Activated CD8-positive, alpha-beta T cell treated with anti-CD3 and anti-CD28 coated beads, Interleukin-2, amount 10 ng/mL, durations not matched to agents 7 days and 5 days (primary cell): Measurements from ENCODE around the gene AVPR2. TPM values are rescaled to one million over a fixed set of nuclear protein-coding genes. Genes with fewer than 3 reads are reported as not detected.
A peak's percentile ranks its signal among the peaks of the same experiment; 100 is the strongest.

ENCODE experiments used
- ATAC-seq: fragments of 150-1000 bp; cut with Tn5 transposase; one replicate; pipeline ENCODE4 v1.10.0; 2021; ENCODE audit warnings: moderate library complexity
- CTCF ChIA-PET: fragments of 350-600 bp; sonication (Branson Sonifier 250); formaldehyde crosslinking; loops from one replicate; lab custom pipeline; 2021; ENCODE audit warnings: antibody characterized with exemption; lab: Charles Lee
- POLR2A ChIA-PET: fragments of 350-600 bp; sonication (Branson Sonifier 250); formaldehyde crosslinking; loops from one replicate; lab custom pipeline; 2021; ENCODE audit warnings: antibody characterized with exemption; lab: Charles Lee
- DNase-seq: peaks from one replicate; pipeline ENCODE4 v3.0.0-alpha.2; 2020
- H3K27ac Mint-ChIP-seq: one replicate; pipeline ENCODE4 v1.8.0; 2021; ENCODE audit warnings: mild to moderate bottlenecking, mixed read lengths
- H3K27me3 Mint-ChIP-seq: one replicate; pipeline ENCODE4 v1.8.0; 2021; ENCODE audit warnings: low read depth, mixed read lengths
- H3K36me3 Mint-ChIP-seq: one replicate; pipeline ENCODE4 v1.8.0; 2021; ENCODE audit warnings: low read depth, mixed read lengths
- H3K4me1 Mint-ChIP-seq: one replicate; pipeline ENCODE4 v1.8.0; 2021; ENCODE audit warnings: low read depth, mixed read lengths
- H3K4me3 Mint-ChIP-seq: one replicate; pipeline ENCODE4 v1.8.0; 2021; ENCODE audit warnings: mild to moderate bottlenecking, mixed read lengths
- H3K9me3 Mint-ChIP-seq: one replicate; pipeline ENCODE4 v1.8.0; 2022; ENCODE audit warnings: mixed read lengths; ENCODE audit not compliant: insufficient read depth
- total RNA-seq, 2 experiments: library from RNA; stranded (reverse); gene quantifications; one replicate each; pipeline ENCODE4 v1.2.3, GENCODE V29; 2021

The AVPR2 gene
- total RNA-seq, 2 experiments from 2014 or later = not detected

- Mint-ChIP-seq H3K27me3 (no peaks in the 10 kb centered on the region), H3K4me1 (peaks cover 28% of the 10 kb centered on the region), H3K27ac (peak overlapping the region; percentile 96), H3K4me3 (peak overlapping the region; percentile 95), H3K36me3 (peaks cover 42% of the 10 kb centered on the region), H3K9me3 (no peaks in the 10 kb centered on the region)
- no peak for ATAC-seq
- CTCF ChIA-PET = interaction anchor here (0.9 to 10.6 kb wide), 7 partner anchors 11 to 45 kb away, joined by 3 to 228 read pairs (median 5); partner anchors contain the start of genes HCFC1, NAA10, RENBP and TMEM187
- POLR2A ChIA-PET = interaction anchor here (0.6 to 9.3 kb wide), 7 partner anchors 13 to 96 kb away, joined by 3 to 90 read pairs (median 5); partner anchors contain the start of genes HCFC1, RENBP and TMEM187
- peak; percentile 52 for DNase-seq
These were observed 19.8 kb downstream of the AVPR2 start for GRCh38 chrX:153924149-153924861.

DNA sequence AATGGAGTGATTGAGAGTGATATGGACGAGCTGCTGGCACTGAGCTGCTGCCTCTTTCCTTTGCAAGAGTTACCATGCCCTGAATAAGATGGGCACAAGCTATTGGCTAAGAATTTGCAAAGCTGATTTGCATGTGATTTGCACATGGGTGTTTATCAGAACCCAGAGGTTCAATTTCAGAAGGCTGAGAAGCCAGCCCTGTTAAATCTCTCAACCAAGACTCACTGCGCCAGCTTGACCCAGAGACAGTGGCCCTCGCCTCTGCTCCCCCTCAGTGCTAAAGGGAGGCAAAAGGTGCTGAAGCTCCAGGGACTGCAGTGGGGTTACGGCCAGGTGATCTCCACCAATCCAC, 20.9 kb downstream of the AVPR2 start:
- no peak for DNase-seq
- ChIA-PET POLR2A (interaction anchor here (1.0 to 9.3 kb wide), 9 partner anchors 11 to 198 kb away, joined by 3 to 90 read pairs (median 6); partner anchors contain the start of genes HCFC1, RENBP and TMEM187), CTCF (interaction anchor here (1.0 to 10.6 kb wide), 8 partner anchors 10 to 131 kb away, joined by 3 to 228 read pairs (median 6); partner anchors contain the start of genes HCFC1, IDH3G, NAA10 and RENBP)
- Mint-ChIP-seq H3K9me3 (no peaks in the 10 kb centered on the region), H3K4me1 (peaks cover 29% of the 10 kb centered on the region), H3K27me3 (no peaks in the 10 kb centered on the region), H3K36me3 (peaks cover 41% of the 10 kb centered on the region), H3K4me3 (peak overlapping the region; percentile 95), H3K27ac (peak overlapping the region; percentile 96)
- ATAC-seq = no peak

- H3K9me3 Mint-ChIP-seq = no peaks in the 10 kb centered on the region
- DNase-seq (peak; percentile 60), ATAC-seq (peak; percentile 6)
- no peaks in the 10 kb centered on the region for H3K27me3 Mint-ChIP-seq
- ChIA-PET POLR2A (interaction anchor here (0.6 to 9.3 kb wide), 16 partner anchors 11 to 199 kb away, joined by 3 to 90 read pairs (median 4); partner anchors contain the start of genes HCFC1, RENBP and TMEM187), CTCF (interaction anchor here (1.0 to 10.6 kb wide), 6 partner anchors 15 to 132 kb away, joined by 3 to 228 read pairs (median 6); partner anchors contain the start of genes HCFC1, IDH3G, RENBP and SSR4)
- H3K27ac Mint-ChIP-seq = peak within 1 kb of the TSS; percentile 98
- H3K4me3 Mint-ChIP-seq = peak within 1 kb of the TSS; percentile 95
- H3K36me3 Mint-ChIP-seq = peaks cover 47% of the 10 kb centered on the region
- H3K4me1 Mint-ChIP-seq = peaks cover 35% of the 10 kb centered on the region
These were observed 21.5 kb downstream of the AVPR2 start, which contains the start of gene ARHGAP4 for GRCh38 chrX:153925739-153926551. TSS of gene ARHGAP4 (minus strand) at chrX:153926264. CDS start at chrX:153926202, 62 bp downstream.

- CTCF ChIA-PET = interaction anchor here (0.8 to 10.6 kb wide), 3 partner anchors 22 to 447 kb away, joined by 3 to 228 read pairs (median 37); partner anchors contain the start of genes HCFC1, RENBP and TMEM187
- H3K4me1 Mint-ChIP-seq = peaks cover 39% of the 10 kb centered on the region
- no peaks in the 10 kb centered on the region for H3K27me3 Mint-ChIP-seq
- DNase-seq = no peak
- H3K9me3 Mint-ChIP-seq = no peaks in the 10 kb centered on the region
- H3K4me3 Mint-ChIP-seq = peak overlapping the region; percentile 84
- peaks cover 50% of the 10 kb centered on the region for H3K36me3 Mint-ChIP-seq
- peak; percentile 5 for ATAC-seq
- POLR2A ChIA-PET = interaction anchor here (0.6 to 9.3 kb wide), 15 partner anchors 10 to 94 kb away, joined by 3 to 90 read pairs (median 4); partner anchors contain the start of genes HCFC1, RENBP and TMEM187
- peak overlapping the region; percentile 98 for H3K27ac Mint-ChIP-seq
These were observed 22.0 kb downstream of the AVPR2 start for GRCh38 chrX:153926552-153926857.

- H3K4me3 Mint-ChIP-seq = peak overlapping the region; percentile 84
- ChIA-PET CTCF (interaction anchor here (0.8 to 10.6 kb wide), 4 partner anchors 13 to 446 kb away, joined by 3 to 228 read pairs (median 20); partner anchors contain the start of genes HCFC1, RENBP and TMEM187), POLR2A (interaction anchor here (0.6 to 9.3 kb wide), 15 partner anchors 9 to 168 kb away, joined by 3 to 90 read pairs (median 4); partner anchors contain the start of genes HCFC1, RENBP and TMEM187)
- no peaks in the 10 kb centered on the region for H3K27me3 Mint-ChIP-seq
- peak overlapping the region; percentile 98 for H3K27ac Mint-ChIP-seq
- DNase-seq (peak; percentile 87), ATAC-seq (peak; percentile 42)
- H3K4me1 Mint-ChIP-seq = peaks cover 36% of the 10 kb centered on the region
- peaks cover 51% of the 10 kb centered on the region for H3K36me3 Mint-ChIP-seq
- no peaks in the 10 kb centered on the region for H3K9me3 Mint-ChIP-seq
These were observed 22.6 kb downstream of the AVPR2 start for GRCh38 chrX:153926858-153927671.

GRCh38 chrX:153927672-153927921, 23.1 kb downstream of the AVPR2 start:
- DNase-seq = peak; percentile 44
- Mint-ChIP-seq H3K27ac (peak overlapping the region; percentile 98), H3K4me1 (peaks cover 31% of the 10 kb centered on the region), H3K4me3 (peak overlapping the region; percentile 84), H3K36me3 (peaks cover 47% of the 10 kb centered on the region), H3K9me3 (no peaks in the 10 kb centered on the region), H3K27me3 (no peaks in the 10 kb centered on the region)
- ChIA-PET CTCF (interaction anchor here (1.3 to 10.6 kb wide), 4 partner anchors 12 to 162 kb away, joined by 3 to 228 read pairs (median 20); partner anchors contain the start of genes HCFC1, RENBP and TMEM187), POLR2A (interaction anchor here (0.6 to 9.3 kb wide), 9 partner anchors 12 to 167 kb away, joined by 3 to 90 read pairs (median 5); partner anchors contain the start of genes HCFC1, RENBP and TMEM187)
- peak; percentile 1 for ATAC-seq

- peak; percentile 94 for DNase-seq
- ChIA-PET POLR2A (interaction anchor here (0.6 to 9.3 kb wide), 10 partner anchors 9 to 167 kb away, joined by 3 to 90 read pairs (median 4); partner anchors contain the start of genes HCFC1, RENBP and TMEM187), CTCF (interaction anchor here (1.0 to 10.6 kb wide), 6 partner anchors 11 to 164 kb away, joined by 3 to 228 read pairs (median 4); partner anchors contain the start of genes HCFC1, PLXNB3, RENBP and TMEM187)
- H3K4me3 Mint-ChIP-seq = peak overlapping the region; percentile 86
- ATAC-seq = peak; percentile 85
- H3K36me3 Mint-ChIP-seq = peaks cover 42% of the 10 kb centered on the region
- H3K27me3 Mint-ChIP-seq = no peaks in the 10 kb centered on the region
- no peaks in the 10 kb centered on the region for H3K9me3 Mint-ChIP-seq
- peak overlapping the region; percentile 98 for H3K27ac Mint-ChIP-seq
- peaks cover 28% of the 10 kb centered on the region for H3K4me1 Mint-ChIP-seq
These were observed 23.7 kb downstream of the AVPR2 start for GRCh38 chrX:153927922-153928760.

GRCh38 chrX:153928846-153929245, 24.4 kb downstream of the AVPR2 start:
- Mint-ChIP-seq H3K36me3 (peaks cover 36% of the 10 kb centered on the region), H3K27me3 (no peaks in the 10 kb centered on the region), H3K4me3 (peak overlapping the region; percentile 86), H3K4me1 (peaks cover 28% of the 10 kb centered on the region), H3K27ac (peak overlapping the region; percentile 94), H3K9me3 (no peaks in the 10 kb centered on the region)
- CTCF ChIA-PET = interaction anchor here (1.0 to 10.6 kb wide), 4 partner anchors 13 to 165 kb away, joined by 3 to 228 read pairs (median 4); partner anchors contain the start of genes PLXNB3 and RENBP
- DNase-seq = no peak
- ATAC-seq = no peak
- POLR2A ChIA-PET = interaction anchor here (0.7 to 9.3 kb wide), 6 partner anchors 8 to 41 kb away, joined by 3 to 90 read pairs (median 4); partner anchors contain the start of genes HCFC1, RENBP and TMEM187

GRCh38 chrX:153929576-153929975, 25.1 kb downstream of the AVPR2 start:
- CTCF ChIA-PET = interaction anchor here (10.6 kb wide), 1 partner anchor 19 kb away, joined by 228 read pairs; the partner anchor contains the start of gene RENBP
- Mint-ChIP-seq H3K9me3 (no peaks in the 10 kb centered on the region), H3K27ac (peak overlapping the region; percentile 94), H3K27me3 (no peaks in the 10 kb centered on the region), H3K36me3 (peaks cover 29% of the 10 kb centered on the region), H3K4me3 (peak overlapping the region; percentile 86), H3K4me1 (peaks cover 28% of the 10 kb centered on the region)
- DNase-seq (no peak), ATAC-seq (no peak)
- POLR2A ChIA-PET = interaction anchor here (1.0 to 9.3 kb wide), 2 partner anchors 10 to 18 kb away, joined by 3 to 84 read pairs; partner anchors contain the start of gene RENBP
